IMR-90 (cell line): Measurements from ENCODE around the gene CTNNA2.

Experiments
- BHLHE40 ChIP-seq: fragments of 150-350 bp; IDR thresholded peaks from 2 replicates; pipeline ENCODE4 v1.6.1; 2016; ENCODE audit warnings: mild to moderate bottlenecking, low read depth, low read length
- CEBPB ChIP-seq: IDR thresholded peaks from 2 replicates; pipeline ENCODE4 v1.6.1; 2012; ENCODE audit warnings: low read depth, low read length, improper control_type of control experiment
- CTCF ChIP-seq: conservative IDR thresholded peaks from 2 replicates; pipeline ENCODE4 v1.5.1; 2012; ENCODE audit warnings: mild to moderate bottlenecking, low read depth, low read length, improper control_type of control experiment
- ELK1 ChIP-seq: fragments of 150-350 bp; IDR thresholded peaks from 2 replicates; pipeline ENCODE4 v1.6.1; 2016; ENCODE audit warnings: low read depth, mild to moderate bottlenecking, low read length, moderate library complexity, borderline replicate concordance
- FOS ChIP-seq: fragments of 150-350 bp; IDR thresholded peaks from 2 replicates; pipeline ENCODE4 v1.6.1; 2016; ENCODE audit warnings: low read depth, low read length
- MAFK ChIP-seq: IDR thresholded peaks from 2 replicates; pipeline ENCODE4 v1.6.1; 2012; ENCODE audit warnings: low read depth, low read length, improper control_type of control experiment
- MAZ ChIP-seq: IDR thresholded peaks from 2 replicates; pipeline ENCODE4 v1.6.1; 2012; ENCODE audit warnings: low read depth, mild to moderate bottlenecking, low read length, improper control_type of control experiment, moderate library complexity, borderline replicate concordance
- MXI1 ChIP-seq: IDR thresholded peaks from 2 replicates; pipeline ENCODE4 v1.6.1; 2012; ENCODE audit warnings: low read depth, mild to moderate bottlenecking, low read length, moderate library complexity, borderline replicate concordance
- POLR2A ChIP-seq: IDR thresholded peaks from 2 replicates; pipeline ENCODE4 v1.6.1; 2012; ENCODE audit warnings: mild to moderate bottlenecking, low read depth, low read length
- RAD21 ChIP-seq: IDR thresholded peaks from 2 replicates; pipeline ENCODE4 v1.6.1; 2012; ENCODE audit warnings: low read length, improper control_type of control experiment
- RCOR1 ChIP-seq: IDR thresholded peaks from 2 replicates; pipeline ENCODE4 v1.6.1; 2012; ENCODE audit warnings: mild to moderate bottlenecking, low read length, improper control_type of control experiment; ENCODE audit not compliant: insufficient replicate concordance
- RFX5 ChIP-seq: IDR thresholded peaks from 2 replicates; pipeline ENCODE4 v1.8.0; 2012; ENCODE audit warnings: low read depth, mild to moderate bottlenecking, low read length, moderate library complexity
- SMC3 ChIP-seq: fragments of 150-350 bp; IDR thresholded peaks from 2 replicates; pipeline ENCODE4 v1.6.1; 2016; ENCODE audit warnings: low read depth, mild to moderate bottlenecking, antibody characterized with exemption, low read length, moderate library complexity
- USF2 ChIP-seq: fragments of 150-350 bp; IDR thresholded peaks from 2 replicates; pipeline ENCODE4 v1.6.1; 2017; ENCODE audit warnings: mild to moderate bottlenecking, antibody characterized with exemption, low read length, low read depth

- TF ChIP-seq CTCF (no peak), POLR2A (no peak), MAZ (no peak), SMC3 (no peak), RFX5 (no peak), RAD21 (no peak), MAFK (no peak), RCOR1 (no peak), ELK1 (no peak), BHLHE40 (no peak), MXI1 (no peak), USF2 (no peak), CEBPB (no peak), FOS (no peak)
Measured at GRCh38 chr2:79716266-79716665, 203.4 kb downstream of the CTNNA2 start.
